HG02943 (cell line): ENCODE data around the gene TFCP2.

Experiments
- ATAC-seq: cut with Tn5 transposase; IDR thresholded peaks from one replicate; pipeline ENCODE4 v1.9.1; 2021; ENCODE audit warnings: mild to moderate bottlenecking, low read depth, moderate library complexity; ENCODE audit not compliant: unreplicated experiment

Gene TFCP2

DNA sequence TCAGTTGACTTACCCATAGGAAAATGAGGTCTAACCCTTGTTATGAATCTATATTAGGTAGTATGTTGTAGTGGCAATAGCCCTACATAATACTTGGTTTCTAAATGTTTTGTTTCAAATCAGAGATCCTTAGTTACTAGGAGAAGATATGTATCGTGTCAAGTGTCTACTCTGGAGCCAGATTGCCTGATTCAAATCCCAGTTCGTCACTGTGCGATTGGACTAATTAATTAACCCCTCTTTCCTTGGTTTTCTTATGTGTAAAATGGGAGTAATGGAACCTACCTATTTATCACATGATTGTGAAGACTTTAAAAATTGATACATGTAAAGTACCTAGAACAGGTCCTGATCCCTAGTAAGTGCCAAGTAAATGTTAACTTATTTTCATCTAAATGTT, 123.4 kb downstream of the TFCP2 start:
- ATAC-seq, result no peak

DNA sequence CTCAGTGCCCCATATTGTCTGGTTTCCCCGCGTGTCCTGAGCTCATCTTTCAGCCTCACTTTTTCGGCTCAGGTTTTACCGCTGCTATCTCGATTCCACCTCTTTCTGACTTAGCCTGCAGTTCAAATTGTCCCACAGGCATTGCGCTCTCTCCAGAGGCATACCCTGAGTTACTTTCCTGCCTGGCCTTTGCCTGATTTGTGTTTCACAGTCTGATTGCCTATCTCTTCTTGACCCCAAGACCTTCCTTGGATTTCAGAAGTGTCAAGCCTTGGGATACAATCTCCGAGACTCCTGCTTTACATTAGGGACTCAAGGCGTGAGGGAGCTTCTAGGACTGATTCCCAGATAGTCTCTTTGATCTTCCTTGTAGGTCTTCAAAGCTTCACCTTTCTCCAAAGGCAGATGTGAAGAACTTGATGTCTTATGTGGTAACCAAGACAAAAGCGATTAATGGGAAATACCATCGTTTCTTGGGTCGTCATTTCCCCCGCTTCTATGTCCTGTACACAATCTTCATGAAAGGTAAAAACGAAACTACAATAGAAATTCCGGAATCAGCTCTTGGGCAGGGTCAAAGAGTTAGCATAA, 124.2 kb downstream of the TFCP2 start:
- no peak for ATAC-seq

- ATAC-seq, result peak; percentile 98
These were observed 125.0 kb downstream of the TFCP2 start, which contains the start of gene LETMD1 for GRCh38 chr12:51047655-51048540. Gene LETMD1 (plus strand): TSS chr12:51048327. CDS start chr12:51048357, 30 bp downstream.
